Inferior parietal cortex (tissue), 1 donor: ENCODE results near the gene ELOVL1.
"Not testable (repeated sequence)": the region's sequence is repeated elsewhere in the genome, so short reads cannot be mapped to it uniquely, and the experiment has no call there.

ENCODE experiments used
- DNase-seq: peaks from one replicate; pipeline ENCODE4 v3.0.0-alpha.2; 2016; ENCODE audit errors: extremely low spot score

Gene ELOVL1

GRCh38 chr1:43381612-43382011, 13.8 kb upstream of the ELOVL1 start:
- DNase-seq, result peak; percentile 55

GRCh38 chr1:43379476-43379875, 11.7 kb upstream of the ELOVL1 start:
- DNase-seq, result no peak

GRCh38 chr1:43377831-43378230, 10.0 kb upstream of the ELOVL1 start:
- no peak for DNase-seq

- DNase-seq, result no peak
These were observed 9.0 kb upstream of the ELOVL1 start for GRCh38 chr1:43376723-43377235.

- no peak for DNase-seq
These were observed 5.5 kb upstream of the ELOVL1 start for GRCh38 chr1:43373066-43373940.

- no peak for DNase-seq
These were observed 4.4 kb upstream of the ELOVL1 start for GRCh38 chr1:43372172-43372571.

GRCh38 chr1:43370564-43370963, 2.8 kb upstream of the ELOVL1 start:
- no peak for DNase-seq

GRCh38 chr1:43369779-43370178, 2.0 kb upstream of the ELOVL1 start:
- not testable (repeated sequence) for DNase-seq

GRCh38 chr1:43368646-43369020, 822 bp upstream of the ELOVL1 start:
- DNase-seq, result no peak

GRCh38 chr1:43367026-43367903, 546 bp downstream of the ELOVL1 start:
- DNase-seq, result no peak

GRCh38 chr1:43366601-43367025, 1.2 kb downstream of the ELOVL1 start:
- no peak for DNase-seq

GRCh38 chr1:43366179-43366578, 1.6 kb downstream of the ELOVL1 start:
- DNase-seq, result no peak

GRCh38 chr1:43365678-43366077, 2.1 kb downstream of the ELOVL1 start:
- no peak for DNase-seq

- no peak for DNase-seq
These were observed 3.8 kb downstream of the ELOVL1 start for GRCh38 chr1:43363935-43364525.

- DNase-seq, result no peak
These were observed 4.4 kb downstream of the ELOVL1 start for GRCh38 chr1:43363283-43363934.

GRCh38 chr1:43360616-43361015, 7.2 kb downstream of the ELOVL1 start:
- DNase-seq, result no peak

GRCh38 chr1:43359696-43360095, 8.1 kb downstream of the ELOVL1 start:
- no peak for DNase-seq

GRCh38 chr1:43358746-43359693, 8.8 kb downstream of the ELOVL1 start, which contains the start of gene CDC20:
Gene CDC20, plus strand, starts transcription at chr1:43358981. Its CDS starts 235 bp downstream, at chr1:43359216.
- peak; percentile 98 for DNase-seq

GRCh38 chr1:43358121-43358745, 9.6 kb downstream of the ELOVL1 start:
- DNase-seq, result peak; percentile 57

GRCh38 chr1:43357251-43357650, 10.6 kb downstream of the ELOVL1 start:
- no peak for DNase-seq
